Epithelial cell of esophagus (primary cell): ENCODE data around the gene TSC2.

Source experiments
- DNase-seq: peaks from one replicate; pipeline ENCODE4 v3.0.0; 2010; ENCODE audit warnings: low read depth
- H3K4me3 ChIP-seq: 2 replicates; pipeline ENCODE4 v1.5.1; 2011; ENCODE audit warnings: mild to moderate bottlenecking, low read length, control low read depth
- CTCF ChIP-seq: IDR thresholded peaks from 2 replicates; pipeline ENCODE4 v1.5.1; 2011; ENCODE audit warnings: low read depth, mild to moderate bottlenecking, low read length, control low read depth, inconsistent platforms; ENCODE audit not compliant: insufficient read depth; ENCODE audit errors: missing control alignments

Gene TSC2

GRCh38 chr16:2083876-2084780, 36.3 kb downstream of the TSC2 start:
- TF ChIP-seq CTCF = no peak
- no peak for DNase-seq
- H3K4me3 ChIP-seq = no peak overlapping the region

GRCh38 chr16:2084895-2085625, 37.3 kb downstream of the TSC2 start:
- no peak for TF ChIP-seq CTCF
- H3K4me3 ChIP-seq = no peak overlapping the region
- DNase-seq = no peak

- no peak for DNase-seq
- H3K4me3 ChIP-seq = no peak overlapping the region
These were observed 37.9 kb downstream of the TSC2 start for GRCh38 chr16:2085669-2086068.

GRCh38 chr16:2086106-2086742, 38.4 kb downstream of the TSC2 start:
- TF ChIP-seq CTCF = no peak
- no peak overlapping the region for H3K4me3 ChIP-seq
- DNase-seq = no peak

More at GRCh38 chr16:2085669-2086068, 37.9 kb downstream of the TSC2 start:
- no peak for TF ChIP-seq CTCF

- no peak for TF ChIP-seq CTCF
- no peak overlapping the region for H3K4me3 ChIP-seq
- no peak for DNase-seq
These were observed 39.3 kb downstream of the TSC2 start for GRCh38 chr16:2086812-2087747.
